Measurements from ENCODE around the gene TRAF1. TPM values are rescaled to one million over a fixed set of nuclear protein-coding genes. Genes with fewer than 3 reads are reported as not detected.

Gene TRAF1
- total and polyA plus RNA-seq, 2 of the 13 experiments (the other 11 are each of a cell fraction or from before 2014, with no cell fraction given) = 0.44 to 1.0 TPM

DNA sequence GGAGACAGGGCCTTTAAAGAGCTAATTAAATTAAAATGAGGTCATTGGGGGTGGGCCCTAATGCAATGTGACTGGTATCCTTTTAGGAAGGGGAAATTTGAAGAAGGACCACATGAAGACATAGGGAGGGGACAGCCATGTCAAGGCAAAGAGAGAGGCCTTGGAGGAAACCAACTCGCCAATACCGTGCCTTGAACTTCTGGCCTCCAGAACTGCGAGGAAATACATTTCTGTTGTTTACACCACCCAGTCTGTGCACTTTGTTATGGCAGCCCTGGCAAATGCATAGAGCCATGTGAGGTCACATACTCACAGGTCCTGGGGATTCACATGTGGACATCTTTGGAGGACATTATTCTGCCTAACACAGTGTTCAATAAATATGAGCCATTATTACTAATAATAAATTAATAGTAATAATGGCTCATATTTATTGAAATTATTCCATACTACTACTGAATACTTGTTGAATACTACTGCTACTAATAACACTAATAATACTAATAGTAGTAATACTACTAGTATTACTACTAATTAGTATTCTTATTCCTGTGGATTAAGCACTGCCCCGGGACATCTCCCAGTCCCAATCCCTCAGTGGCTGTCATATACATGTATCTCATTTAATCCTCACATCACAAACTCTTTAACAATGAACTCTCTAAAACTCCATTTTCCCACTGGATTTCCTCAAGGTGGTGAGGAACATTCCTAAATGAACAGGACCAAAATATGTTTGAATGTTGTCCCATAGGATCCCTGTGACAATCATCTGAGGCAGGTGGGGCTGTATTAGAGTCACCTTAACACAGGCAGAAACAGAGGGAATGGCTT is 8.4 kb downstream of the TRAF1 start:
- DNase-seq (ENCODE audit: low spot score) = no peak
- POLR2A ChIA-PET = no interaction called here
- TF ChIP-seq ZNF576 (CRISPR knock-in tag; IDR thresholded peaks at IDR 0.05) (no peak), ZNF10 (CRISPR knock-in tag; IDR thresholded peaks at IDR 0.05; ENCODE audit: borderline replicate concordance, low read depth) (no peak), ZNF235 (CRISPR knock-in tag; IDR thresholded peaks at IDR 0.05; ENCODE audit: borderline replicate concordance) (no peak), RXRA (CRISPR knock-in tag; IDR thresholded peaks at IDR 0.05) (no peak), ZNF292 (CRISPR knock-in tag; IDR thresholded peaks at IDR 0.05; ENCODE audit: borderline replicate concordance, low read depth) (no peak), PCBP2 (optimal IDR thresholded peaks at IDR 0.05; ENCODE audit: low read depth, low read length, poor library complexity, severe bottlenecking) (no peak), ZNF34 (CRISPR knock-in tag; IDR thresholded peaks at IDR 0.05; ENCODE audit: borderline replicate concordance) (no peak), TBX2 (CRISPR knock-in tag; IDR thresholded peaks at IDR 0.05; ENCODE audit: borderline replicate concordance) (no peak), KAT8 (CRISPR knock-in tag; IDR thresholded peaks at IDR 0.05) (no peak)
- TF ChIP-seq, protein P1, sequence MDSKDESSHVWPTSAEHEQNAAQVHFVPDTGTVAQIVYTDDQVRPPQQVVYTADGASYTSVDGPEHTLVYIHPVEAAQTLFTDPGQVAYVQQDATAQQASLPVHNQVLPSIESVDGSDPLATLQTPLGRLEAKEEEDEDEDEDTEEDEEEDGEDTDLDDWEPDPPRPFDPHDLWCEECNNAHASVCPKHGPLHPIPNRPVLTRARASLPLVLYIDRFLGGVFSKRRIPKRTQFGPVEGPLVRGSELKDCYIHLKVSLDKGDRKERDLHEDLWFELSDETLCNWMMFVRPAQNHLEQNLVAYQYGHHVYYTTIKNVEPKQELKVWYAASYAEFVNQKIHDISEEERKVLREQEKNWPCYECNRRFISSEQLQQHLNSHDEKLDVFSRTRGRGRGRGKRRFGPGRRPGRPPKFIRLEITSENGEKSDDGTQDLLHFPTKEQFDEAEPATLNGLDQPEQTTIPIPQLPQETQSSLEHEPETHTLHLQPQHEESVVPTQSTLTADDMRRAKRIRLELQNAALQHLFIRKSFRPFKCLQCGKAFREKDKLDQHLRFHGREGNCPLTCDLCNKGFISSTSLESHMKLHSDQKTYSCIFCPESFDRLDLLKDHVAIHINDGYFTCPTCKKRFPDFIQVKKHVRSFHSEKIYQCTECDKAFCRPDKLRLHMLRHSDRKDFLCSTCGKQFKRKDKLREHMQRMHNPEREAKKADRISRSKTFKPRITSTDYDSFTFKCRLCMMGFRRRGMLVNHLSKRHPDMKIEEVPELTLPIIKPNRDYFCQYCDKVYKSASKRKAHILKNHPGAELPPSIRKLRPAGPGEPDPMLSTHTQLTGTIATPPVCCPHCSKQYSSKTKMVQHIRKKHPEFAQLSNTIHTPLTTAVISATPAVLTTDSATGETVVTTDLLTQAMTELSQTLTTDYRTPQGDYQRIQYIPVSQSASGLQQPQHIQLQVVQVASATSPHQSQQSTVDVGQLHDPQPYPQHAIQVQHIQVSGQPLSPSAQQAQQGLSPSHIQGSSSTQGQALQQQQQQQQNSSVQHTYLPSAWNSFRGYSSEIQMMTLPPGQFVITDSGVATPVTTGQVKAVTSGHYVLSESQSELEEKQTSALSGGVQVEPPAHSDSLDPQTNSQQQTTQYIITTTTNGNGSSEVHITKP (CRISPR knock-in tag; IDR thresholded peaks at IDR 0.05; ENCODE audit: low read depth) = no peak
- TF ChIP-seq, protein P2, sequence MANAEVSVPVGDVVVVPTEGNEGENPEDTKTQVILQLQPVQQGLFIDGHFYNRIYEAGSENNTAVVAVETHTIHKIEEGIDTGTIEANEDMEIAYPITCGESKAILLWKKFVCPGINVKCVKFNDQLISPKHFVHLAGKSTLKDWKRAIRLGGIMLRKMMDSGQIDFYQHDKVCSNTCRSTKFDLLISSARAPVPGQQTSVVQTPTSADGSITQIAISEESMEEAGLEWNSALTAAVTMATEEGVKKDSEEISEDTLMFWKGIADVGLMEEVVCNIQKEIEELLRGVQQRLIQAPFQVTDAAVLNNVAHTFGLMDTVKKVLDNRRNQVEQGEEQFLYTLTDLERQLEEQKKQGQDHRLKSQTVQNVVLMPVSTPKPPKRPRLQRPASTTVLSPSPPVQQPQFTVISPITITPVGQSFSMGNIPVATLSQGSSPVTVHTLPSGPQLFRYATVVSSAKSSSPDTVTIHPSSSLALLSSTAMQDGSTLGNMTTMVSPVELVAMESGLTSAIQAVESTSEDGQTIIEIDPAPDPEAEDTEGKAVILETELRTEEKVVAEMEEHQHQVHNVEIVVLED (CRISPR knock-in tag; IDR thresholded peaks at IDR 0.05; ENCODE audit: borderline replicate concordance) = no peak
- Histone ChIP-seq H3K36me3 (replicated peaks in 1 of 2; ENCODE audit: control insufficient read depth in 1 of 2, insufficient read depth in 2 of 2, low read length in 2 of 2) (no peaks in the 10 kb centered on the region), H3K9ac (ENCODE audit: insufficient read depth, low read depth, low read length) (no peak overlapping the region), H3K27me3 (ENCODE audit: control insufficient read depth in 1 of 2, insufficient read depth in 2 of 2, low read length in 2 of 2) (no peaks in the 10 kb centered on the region; a peak in 1 of 5 replicates), H4K20me1 (ENCODE audit: insufficient read depth, low read length) (no peaks in the 10 kb centered on the region), H3K27ac (ENCODE audit: extremely low read length, insufficient read depth, low read length) (no peak overlapping the region), H3K4me3 (replicated peaks in 1 of 3; ENCODE audit: insufficient read depth in 1 of 3, low read depth in 2 of 3, low read length in 3 of 3) (no peak overlapping the region), H3K79me2 (ENCODE audit: insufficient read depth, low read length) (no peaks in the 10 kb centered on the region), H2AFZ (ENCODE audit: low read length) (no peak overlapping the region), H3K9me3 (ENCODE audit: low read length) (no peaks in the 10 kb centered on the region), H3K4me2 (ENCODE audit: low read depth, low read length) (no peak overlapping the region), H3K4me1 (ENCODE audit: insufficient read depth, low read length) (peaks cover 36% of the 10 kb centered on the region)
- CTCF ChIA-PET (ENCODE audit: low intra/inter-chr PET ratio, low total read pairs) = no interaction called here
- 67% methylated on average over 4 of the region's 4 CpGs for WGBS (ENCODE audit: low lambda C conversion rate)
- in situ Hi-C loops (cut with HindIII; ENCODE audit: extremely low pct_ligation_motif_present, low pct_unique_long_range_greater_than_20kb) (no loop called here), intact Hi-C loops (cut with micrococcal nuclease; ENCODE audit: unreplicated experiment) (no loop called here)
- ATAC-seq = no peak
- no peak for FAIRE-seq
- BruUV-seq (replicated peaks) = no TSS peak

Data from HepG2 (cell line).